ENCODE measurements around the gene TWNK.

DNA sequence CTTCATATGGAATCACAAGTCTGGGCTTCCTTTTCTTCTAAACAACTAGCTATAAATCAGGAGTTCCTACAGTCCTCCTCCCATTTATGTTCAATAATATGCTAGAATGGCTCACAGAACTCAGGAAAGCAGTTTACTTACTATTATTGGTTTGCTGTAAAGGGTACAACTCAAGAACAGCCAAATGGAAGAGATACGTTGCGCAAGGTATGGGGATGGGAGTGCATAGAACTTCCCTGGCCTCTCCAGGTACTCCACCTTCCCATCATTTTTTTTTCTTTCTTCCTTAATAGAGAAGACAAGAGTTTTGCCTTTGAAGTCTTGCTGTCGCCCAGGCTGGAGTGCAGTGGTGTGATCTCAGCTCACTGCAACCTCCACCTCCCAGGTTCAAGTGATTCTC is 45.1 kb upstream of the TWNK start:
- TF ChIP-seq PAX5 (IDR thresholded peaks at IDR 0.05; ENCODE audit: insufficient read depth, low read length, severe bottlenecking): no peak
- TF ChIP-seq TAF1 (IDR thresholded peaks at IDR 0.05; ENCODE audit: low read depth, low read length): no peak
- TF ChIP-seq POLR2A (IDR thresholded peaks at IDR 0.05; ENCODE audit: low read depth, low read length): no peak

Data from GM12891 (cell line).